Nephron (organoid): ENCODE results near the gene SPDYE1.
"Not testable (repeated sequence)": the region's sequence is repeated elsewhere in the genome, so short reads cannot be mapped to it uniquely, and the experiment has no call there.

Source experiments
- H3K27ac Mint-ChIP-seq, 3 experiments: 2 replicates each; pipeline ENCODE4 v1.8.0; 2020; ENCODE audit warnings: mixed read lengths in 3 of 3, mild to moderate bottlenecking in 2 of 3, moderate library complexity in 1 of 3
- H3K27me3 Mint-ChIP-seq: 2 replicates; pipeline ENCODE4 v1.8.0; 2021; ENCODE audit warnings: low read depth, mild to moderate bottlenecking, moderate library complexity, mixed read lengths
- H3K36me3 Mint-ChIP-seq: 2 replicates; pipeline ENCODE4 v1.8.0; 2020; ENCODE audit warnings: low read depth, mixed read lengths
- H3K4me1 Mint-ChIP-seq: 2 replicates; pipeline ENCODE4 v1.8.0; 2020; ENCODE audit warnings: mixed read lengths
- H3K4me3 Mint-ChIP-seq, 3 experiments: 2 replicates each; pipeline ENCODE4 v1.8.0; 2020; ENCODE audit warnings: mild to moderate bottlenecking in 3 of 3, mixed read lengths in 3 of 3, moderate library complexity in 2 of 3
- H3K9me3 Mint-ChIP-seq: 2 replicates; pipeline ENCODE4 v1.8.0; 2020; ENCODE audit warnings: mixed read lengths
- TF ChIP-seq, protein P1 (sequence below), 3 experiments: fragments of 200-600 bp; sonication (generic); IDR thresholded peaks; one replicate each; pipeline ENCODE4 v1.5.0; 2021; ENCODE audit warnings: antibody characterized with exemption in 3 of 3; ENCODE audit not compliant: unreplicated experiment in 3 of 3

SPDYE1 gene

GRCh38 chr7:43997532-43997931 is at the start of gene SPDYE1:
TSS of gene SPDYE1 (plus strand) at chr7:43997897. CDS start at chr7:43999950, 2,053 bp downstream.
- H3K9me3 Mint-ChIP-seq, H3K36me3 Mint-ChIP-seq, H3K27me3 Mint-ChIP-seq, H3K27ac Mint-ChIP-seq, H3K4me3 Mint-ChIP-seq, H3K4me1 Mint-ChIP-seq: not testable (repeated sequence)

DNA sequence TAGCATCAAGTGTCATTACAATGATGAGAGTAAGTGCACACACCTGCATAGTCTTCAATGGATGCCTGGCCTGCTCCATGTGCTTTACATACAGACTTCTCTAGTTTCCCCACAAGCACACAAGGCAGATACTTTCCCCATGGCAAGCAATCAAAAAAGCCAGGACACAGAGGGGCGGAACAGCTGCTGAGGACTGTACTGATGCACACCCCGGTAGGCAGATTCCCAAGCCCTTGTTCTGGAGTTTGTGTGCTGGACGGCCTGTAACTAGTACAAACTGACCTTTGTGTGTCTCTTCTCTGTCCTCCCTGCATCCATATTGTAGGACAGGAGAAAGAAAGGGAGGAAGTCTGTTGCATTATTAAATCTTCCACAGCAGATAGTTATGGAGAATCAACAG is 45.7 kb upstream of the SPDYE1 start:
- Mint-ChIP-seq H3K36me3 (peaks cover 25% of the 10 kb centered on the region), H3K9me3 (no peaks in the 10 kb centered on the region), H3K27me3 (peaks cover 4% of the 10 kb centered on the region), H3K4me1 (peaks cover 4% of the 10 kb centered on the region), H3K4me3 (no peak overlapping the region), H3K27ac (no peak overlapping the region)
- TF ChIP-seq, protein P1, sequence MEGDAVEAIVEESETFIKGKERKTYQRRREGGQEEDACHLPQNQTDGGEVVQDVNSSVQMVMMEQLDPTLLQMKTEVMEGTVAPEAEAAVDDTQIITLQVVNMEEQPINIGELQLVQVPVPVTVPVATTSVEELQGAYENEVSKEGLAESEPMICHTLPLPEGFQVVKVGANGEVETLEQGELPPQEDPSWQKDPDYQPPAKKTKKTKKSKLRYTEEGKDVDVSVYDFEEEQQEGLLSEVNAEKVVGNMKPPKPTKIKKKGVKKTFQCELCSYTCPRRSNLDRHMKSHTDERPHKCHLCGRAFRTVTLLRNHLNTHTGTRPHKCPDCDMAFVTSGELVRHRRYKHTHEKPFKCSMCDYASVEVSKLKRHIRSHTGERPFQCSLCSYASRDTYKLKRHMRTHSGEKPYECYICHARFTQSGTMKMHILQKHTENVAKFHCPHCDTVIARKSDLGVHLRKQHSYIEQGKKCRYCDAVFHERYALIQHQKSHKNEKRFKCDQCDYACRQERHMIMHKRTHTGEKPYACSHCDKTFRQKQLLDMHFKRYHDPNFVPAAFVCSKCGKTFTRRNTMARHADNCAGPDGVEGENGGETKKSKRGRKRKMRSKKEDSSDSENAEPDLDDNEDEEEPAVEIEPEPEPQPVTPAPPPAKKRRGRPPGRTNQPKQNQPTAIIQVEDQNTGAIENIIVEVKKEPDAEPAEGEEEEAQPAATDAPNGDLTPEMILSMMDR (IDR thresholded peaks at IDR 0.05; ENCODE audit: unreplicated experiment in 3 of 3) = no peak

- Mint-ChIP-seq H3K4me1 (peaks cover 4% of the 10 kb centered on the region), H3K9me3 (no peaks in the 10 kb centered on the region), H3K4me3 (no peak overlapping the region), H3K36me3 (peaks cover 20% of the 10 kb centered on the region), H3K27ac (no peak overlapping the region), H3K27me3 (peaks cover 4% of the 10 kb centered on the region)
- TF ChIP-seq, protein P1 (IDR thresholded peaks at IDR 0.05; ENCODE audit: unreplicated experiment in 3 of 3) = no peak
Observed at GRCh38 chr7:43953071-43953470, 44.6 kb upstream of the SPDYE1 start.

GRCh38 chr7:43954524-43955228 is 43.0 kb upstream of the SPDYE1 start:
- TF ChIP-seq, protein P1 (IDR thresholded peaks at IDR 0.05; ENCODE audit: unreplicated experiment in 3 of 3) = peak in 2 of 3 experiments; percentile 38 to 47
- no peak overlapping the region for H3K27ac Mint-ChIP-seq
- no peak overlapping the region for H3K4me3 Mint-ChIP-seq
- H3K36me3 Mint-ChIP-seq = peaks cover 26% of the 10 kb centered on the region
- no peaks in the 10 kb centered on the region for H3K9me3 Mint-ChIP-seq
- H3K4me1 Mint-ChIP-seq = peaks cover 4% of the 10 kb centered on the region
- peaks cover 4% of the 10 kb centered on the region for H3K27me3 Mint-ChIP-seq

GRCh38 chr7:43956027-43956426 is 41.7 kb upstream of the SPDYE1 start:
- no peak overlapping the region for H3K4me3 Mint-ChIP-seq
- TF ChIP-seq, protein P1 (IDR thresholded peaks at IDR 0.05; ENCODE audit: unreplicated experiment in 3 of 3) = no peak
- peaks cover 33% of the 10 kb centered on the region for H3K36me3 Mint-ChIP-seq
- no peaks in the 10 kb centered on the region for H3K9me3 Mint-ChIP-seq
- no peak overlapping the region for H3K27ac Mint-ChIP-seq
- peaks cover 4% of the 10 kb centered on the region for H3K27me3 Mint-ChIP-seq
- peaks cover 4% of the 10 kb centered on the region for H3K4me1 Mint-ChIP-seq

GRCh38 chr7:43960933-43961332 is 36.8 kb upstream of the SPDYE1 start:
- Mint-ChIP-seq H3K9me3 (no peaks in the 10 kb centered on the region), H3K4me1 (no peaks in the 10 kb centered on the region), H3K36me3 (peaks cover 26% of the 10 kb centered on the region), H3K27ac (no peak overlapping the region), H3K27me3 (no peaks in the 10 kb centered on the region), H3K4me3 (no peak overlapping the region)
- TF ChIP-seq, protein P1 (IDR thresholded peaks at IDR 0.05; ENCODE audit: unreplicated experiment in 3 of 3) = no peak

- not testable (repeated sequence) for H3K27ac Mint-ChIP-seq, H3K27me3 Mint-ChIP-seq, H3K36me3 Mint-ChIP-seq, H3K4me1 Mint-ChIP-seq, H3K9me3 Mint-ChIP-seq, H3K4me3 Mint-ChIP-seq
Observed at GRCh38 chr7:43966392-43966791, 31.3 kb upstream of the SPDYE1 start.

DNA sequence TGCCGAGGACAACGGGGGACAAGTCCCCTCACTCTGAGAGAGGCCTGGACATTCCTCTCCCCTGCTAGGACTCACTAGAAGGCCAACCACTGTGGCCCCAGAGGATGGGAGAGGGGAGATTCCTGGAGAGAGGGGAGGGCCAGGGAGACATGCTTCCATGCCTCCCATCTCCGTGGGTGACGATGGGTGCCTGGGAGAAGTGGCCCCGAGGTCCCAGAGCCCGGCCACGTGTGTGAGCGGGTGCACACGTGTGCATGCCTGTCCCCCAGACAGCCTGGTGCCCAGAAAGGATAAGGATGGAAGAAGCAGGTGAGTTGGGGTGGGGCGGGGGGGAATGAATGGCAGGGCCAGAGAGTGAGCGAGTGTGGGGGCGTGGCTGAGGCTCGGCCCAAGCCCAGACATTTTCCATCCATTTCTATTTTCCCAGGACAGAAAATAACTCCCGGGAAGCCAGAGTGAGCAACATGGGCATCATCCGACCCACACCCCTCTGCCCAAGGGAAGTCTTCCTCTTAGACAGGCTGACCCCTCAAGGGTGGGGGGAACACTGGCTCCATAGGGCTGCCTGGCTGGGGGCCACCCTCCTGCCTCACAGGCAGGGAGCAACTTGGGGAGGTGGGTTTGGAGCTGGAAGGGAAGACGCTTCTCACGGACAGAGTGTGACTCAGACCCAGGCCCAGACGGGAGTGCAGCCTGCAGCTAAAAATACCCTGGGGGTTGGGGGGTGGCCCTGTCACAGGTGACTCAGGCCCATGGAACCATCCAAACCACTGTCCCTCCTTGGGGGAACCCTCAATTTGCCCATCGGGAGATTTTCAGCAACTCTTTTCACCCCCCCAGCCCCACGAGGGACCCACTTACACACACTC is 29.3 kb upstream of the SPDYE1 start:
- not testable (repeated sequence) for H3K4me3 Mint-ChIP-seq, H3K9me3 Mint-ChIP-seq, H3K27ac Mint-ChIP-seq, H3K27me3 Mint-ChIP-seq, H3K36me3 Mint-ChIP-seq, H3K4me1 Mint-ChIP-seq

DNA sequence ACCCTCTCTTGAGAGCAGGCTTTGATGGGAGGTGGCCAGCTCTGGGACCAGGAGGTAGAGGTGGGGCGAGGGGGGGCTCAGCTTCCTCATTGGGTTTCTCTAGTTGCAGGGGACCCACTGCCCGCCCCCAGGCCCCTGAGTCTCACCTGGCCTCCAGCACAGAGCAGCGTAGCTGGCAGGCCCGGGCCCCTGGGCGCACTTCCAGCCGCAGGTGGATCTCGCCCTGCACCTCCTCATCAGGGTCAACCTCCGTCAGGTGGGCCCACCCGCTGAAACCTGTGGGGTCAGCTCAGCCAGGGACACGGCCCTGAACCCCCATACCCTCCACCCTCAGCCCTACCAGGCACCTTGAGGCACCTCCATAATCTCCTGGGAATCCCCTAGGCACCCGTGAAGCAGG is 28.1 kb upstream of the SPDYE1 start:
- H3K36me3 Mint-ChIP-seq, H3K9me3 Mint-ChIP-seq, H3K4me3 Mint-ChIP-seq, H3K27me3 Mint-ChIP-seq, H3K4me1 Mint-ChIP-seq, H3K27ac Mint-ChIP-seq: not testable (repeated sequence)
